HG02678 (cell line): ENCODE measurements around the gene RAPGEF3.
A peak's percentile ranks its signal among the peaks of the same experiment; 100 is the strongest.

Experiments used
- ATAC-seq: cut with Tn5 transposase; IDR thresholded peaks from one replicate; pipeline ENCODE4 v1.9.1; 2021; ENCODE audit warnings: mild to moderate bottlenecking, moderate library complexity; ENCODE audit not compliant: unreplicated experiment

RAPGEF3 gene

GRCh38 chr12:47744778-47745436, 13.8 kb downstream of the RAPGEF3 start:
- no peak for ATAC-seq

- ATAC-seq: no peak
Observed at GRCh38 chr12:47744005-47744651, 14.6 kb downstream of the RAPGEF3 start.

GRCh38 chr12:47743311-47743860, 15.3 kb downstream of the RAPGEF3 start:
- no peak for ATAC-seq

DNA sequence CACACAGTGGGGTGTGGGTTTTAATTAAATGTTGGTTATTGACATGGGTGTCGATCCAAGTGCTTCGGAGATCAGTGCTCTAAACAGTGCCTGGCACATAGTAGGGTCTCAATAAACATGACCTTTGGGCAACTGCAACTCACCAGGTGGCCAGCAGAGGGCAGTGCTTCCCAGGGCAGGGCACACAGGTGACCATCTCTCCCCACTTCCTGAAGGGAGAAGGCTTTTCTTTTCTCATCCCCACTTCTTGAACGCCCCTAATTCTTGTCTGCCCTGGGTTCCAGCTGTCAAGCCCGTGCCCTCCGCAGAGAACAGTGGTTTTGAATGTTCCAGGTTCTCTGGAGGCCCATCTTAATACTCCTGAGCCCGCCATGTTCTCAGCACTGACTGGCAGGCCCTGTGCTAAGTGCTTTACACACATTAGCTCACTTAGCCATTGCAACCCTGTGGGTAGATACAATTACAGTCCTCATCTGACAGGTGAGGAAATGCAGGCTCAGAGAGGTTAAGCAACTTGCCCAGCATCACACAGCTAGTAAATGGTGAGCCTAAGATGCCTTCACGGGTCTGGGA, 16.3 kb downstream of the RAPGEF3 start:
- ATAC-seq: no peak

- no peak for ATAC-seq
Observed at GRCh38 chr12:47741340-47741703, 17.4 kb downstream of the RAPGEF3 start.

- ATAC-seq: peak; percentile 45
Observed at GRCh38 chr12:47740606-47741339, 17.9 kb downstream of the RAPGEF3 start.

GRCh38 chr12:47739979-47740378, 18.7 kb downstream of the RAPGEF3 start:
- ATAC-seq: peak; percentile 71

DNA sequence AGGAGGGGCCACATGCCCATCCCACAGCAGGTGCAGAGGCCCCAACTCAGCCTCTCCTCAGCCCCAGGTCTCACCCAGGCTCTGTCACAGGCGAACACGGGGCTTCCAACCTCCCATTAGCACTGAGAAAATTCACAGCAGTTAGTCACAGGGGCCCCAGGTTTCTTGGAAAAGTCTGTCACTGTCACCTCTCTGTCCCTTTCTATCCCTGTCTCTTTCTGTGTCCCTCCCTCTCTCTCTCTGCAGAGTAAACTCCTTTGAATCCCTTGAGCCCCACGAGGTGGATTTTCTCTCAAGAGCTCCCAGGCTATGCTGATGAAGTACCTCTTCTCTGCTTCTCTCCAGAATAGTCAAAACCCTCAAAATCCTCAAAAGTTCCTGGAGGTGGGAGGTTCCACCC, 19.4 kb downstream of the RAPGEF3 start:
- no peak for ATAC-seq

- no peak for ATAC-seq
Observed at GRCh38 chr12:47737936-47738594, 20.6 kb downstream of the RAPGEF3 start.

DNA sequence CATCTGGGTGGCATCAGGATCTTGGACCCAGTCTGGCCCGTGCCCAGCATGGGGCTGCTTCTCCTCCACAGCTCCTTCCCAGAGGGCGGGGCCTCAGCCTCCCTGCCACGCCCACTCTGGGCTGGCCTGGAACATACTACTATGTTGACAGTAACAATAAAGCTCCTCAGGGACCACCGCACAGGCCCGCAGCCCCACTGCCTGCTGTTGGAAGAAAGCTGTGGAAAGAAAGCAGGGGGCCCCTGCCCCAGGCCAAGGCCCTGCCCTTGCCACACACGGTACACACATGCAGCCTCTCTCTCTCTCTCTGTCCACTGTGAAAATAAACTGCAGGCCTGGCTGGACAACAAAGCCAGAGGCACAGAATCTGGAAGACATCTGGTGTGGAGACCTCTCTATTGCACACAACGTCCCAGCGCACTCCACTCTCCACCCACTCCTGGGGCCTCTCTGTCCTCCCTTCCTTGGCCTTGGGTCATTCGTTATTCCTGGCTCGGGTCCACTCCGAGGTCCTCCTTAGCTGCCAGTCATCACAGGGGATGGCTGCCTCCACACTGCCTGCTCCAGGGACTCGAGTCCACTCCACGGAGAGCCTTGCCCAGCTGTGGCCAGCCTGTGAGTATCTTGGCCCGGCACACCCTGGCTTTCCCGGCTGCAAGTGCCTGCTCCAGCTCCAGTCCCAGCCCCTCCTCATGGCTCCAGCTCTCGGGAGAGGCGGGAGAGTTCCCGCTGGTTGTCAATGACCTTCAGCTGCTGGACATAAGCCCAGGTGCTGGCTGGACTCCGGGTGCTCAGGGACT, 21.6 kb downstream of the RAPGEF3 start:
- ATAC-seq: no peak

DNA sequence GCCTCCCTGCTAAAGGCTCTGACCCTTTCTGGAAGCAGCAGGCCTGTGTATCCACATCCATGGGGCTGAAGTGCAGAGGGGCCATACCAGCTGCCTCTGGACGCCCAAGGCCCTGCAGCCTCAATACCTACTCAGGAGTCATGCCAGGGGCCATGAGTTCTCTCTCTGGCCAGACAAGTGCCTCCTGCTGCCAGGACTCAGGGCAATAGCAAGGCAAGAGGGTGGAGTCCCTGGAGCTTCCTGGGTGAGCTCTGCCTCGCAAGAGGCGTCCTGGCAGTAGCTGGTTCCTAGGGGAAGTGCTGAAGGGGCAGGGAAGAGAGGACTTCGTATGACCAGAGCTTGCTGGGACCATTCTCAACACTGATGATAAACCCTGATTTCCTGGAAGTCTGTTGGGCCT, 22.5 kb downstream of the RAPGEF3 start:
- ATAC-seq: no peak

DNA sequence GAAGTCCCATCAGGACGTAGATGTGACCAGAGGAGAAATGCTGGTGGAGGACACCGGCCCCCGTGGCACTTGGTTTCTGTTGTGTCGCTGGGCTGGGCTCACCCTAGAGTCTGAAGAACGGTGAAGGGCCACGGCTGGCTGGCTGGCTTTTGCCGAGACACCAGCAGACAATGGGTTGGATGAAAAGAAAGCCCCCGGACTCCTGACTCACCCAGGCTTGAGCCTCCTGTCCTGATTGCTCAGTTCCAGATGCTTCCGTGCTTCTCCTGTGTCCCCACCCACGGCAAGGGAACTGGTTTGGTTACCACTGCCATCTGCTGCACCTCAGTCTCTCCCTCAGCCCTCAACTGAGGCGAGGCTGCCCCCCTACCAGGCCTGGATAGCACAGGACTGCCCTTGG, 23.0 kb downstream of the RAPGEF3 start:
- no peak for ATAC-seq

DNA sequence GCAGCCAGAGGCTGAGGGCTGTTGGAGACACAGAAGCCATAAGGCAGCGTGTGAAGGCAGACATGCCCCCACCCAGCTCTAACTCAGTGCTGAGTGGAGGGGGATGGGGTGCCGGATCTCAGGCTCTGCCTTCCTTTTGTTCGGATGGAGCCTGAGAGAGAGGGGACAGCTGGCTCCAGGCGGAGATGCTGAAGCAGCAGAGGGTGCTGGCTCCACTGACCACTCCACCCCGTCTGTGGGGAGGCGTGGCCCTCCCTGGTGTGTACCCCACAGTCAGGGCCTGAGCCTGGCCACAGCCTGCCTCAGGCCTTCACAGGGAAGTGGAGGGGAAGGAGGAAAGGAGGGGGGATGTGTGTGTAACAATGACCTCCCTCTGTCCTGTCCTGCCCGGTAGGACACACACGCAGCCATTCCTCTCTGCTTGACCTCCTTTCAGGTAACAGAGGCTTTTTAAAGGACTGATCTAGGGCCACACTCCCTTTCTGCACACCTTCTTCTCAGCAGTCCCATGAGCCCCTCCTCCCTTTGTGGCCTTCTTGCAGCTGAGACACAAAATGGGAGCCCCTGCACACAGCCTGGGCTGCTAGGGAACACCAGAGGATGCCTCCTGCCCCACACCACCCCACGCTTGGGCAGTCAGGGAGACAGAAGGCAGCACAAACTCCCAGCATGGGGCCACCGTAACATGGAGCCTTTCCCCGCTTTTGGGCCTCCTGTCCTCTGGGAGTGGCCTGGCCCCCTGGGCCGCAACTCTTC, 23.8 kb downstream of the RAPGEF3 start:
- no peak for ATAC-seq

- ATAC-seq: no peak
Observed at GRCh38 chr12:47733142-47733541, 25.5 kb downstream of the RAPGEF3 start.

DNA sequence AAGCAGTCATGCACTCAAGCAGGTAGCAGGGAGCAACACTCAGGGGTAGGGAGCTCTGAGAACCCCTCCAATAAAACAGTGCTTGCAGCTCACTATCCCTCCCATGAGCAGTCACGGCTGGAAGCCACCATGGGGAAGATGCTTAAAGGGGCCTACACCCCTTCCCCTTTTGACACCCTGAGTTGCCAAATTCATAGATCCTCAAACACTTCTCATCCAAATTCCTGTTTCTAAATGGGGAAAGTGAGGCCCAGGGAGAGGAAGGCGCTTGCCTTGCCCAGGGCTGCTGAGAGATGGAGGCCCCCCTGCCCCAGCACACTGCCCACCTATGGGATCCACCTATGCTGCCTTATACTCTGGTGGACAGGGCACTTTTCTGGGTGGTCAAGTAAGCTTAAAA, 26.2 kb downstream of the RAPGEF3 start:
- no peak for ATAC-seq

DNA sequence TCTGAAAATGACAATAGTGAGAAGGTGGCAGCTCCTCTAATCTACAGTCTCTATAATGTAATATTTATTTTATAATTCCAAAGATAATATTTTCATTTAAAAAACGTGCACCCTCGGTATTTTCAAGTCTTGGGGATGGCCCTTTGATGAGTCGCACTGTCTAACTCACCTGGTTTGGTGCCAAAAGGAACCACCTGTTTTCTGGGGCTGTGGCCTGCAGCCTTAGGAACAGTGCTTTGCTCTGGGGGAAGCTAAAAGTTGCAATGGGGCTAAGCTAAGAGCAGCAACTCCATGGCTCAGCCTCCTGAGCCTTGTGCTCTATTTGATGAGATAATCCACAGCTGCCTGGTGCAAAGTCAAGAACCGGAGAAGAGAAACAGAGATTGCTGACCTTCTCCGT, 27.0 kb downstream of the RAPGEF3 start:
- ATAC-seq: no peak

DNA sequence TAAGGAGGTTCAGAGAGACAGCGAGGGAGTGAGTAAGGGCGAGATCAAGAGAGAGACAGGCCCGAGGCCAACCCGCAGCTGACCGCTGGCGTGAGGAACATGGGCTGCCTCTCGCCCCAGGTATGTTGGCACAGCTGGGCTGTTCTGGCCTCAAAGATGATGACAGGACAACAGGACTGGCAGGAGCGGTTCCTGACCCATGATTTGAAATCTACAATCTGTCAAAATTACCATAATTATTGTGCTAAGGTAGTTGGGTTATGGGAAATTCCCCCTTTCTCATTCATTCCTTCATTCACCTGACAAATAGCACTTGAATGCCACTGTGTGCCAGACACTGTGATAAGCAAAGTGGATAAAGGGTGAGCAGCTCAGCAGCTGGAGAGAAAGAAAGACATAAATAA, 28.3 kb downstream of the RAPGEF3 start:
- no peak for ATAC-seq

- no peak for ATAC-seq
Observed at GRCh38 chr12:47729233-47729632, 29.4 kb downstream of the RAPGEF3 start.

DNA sequence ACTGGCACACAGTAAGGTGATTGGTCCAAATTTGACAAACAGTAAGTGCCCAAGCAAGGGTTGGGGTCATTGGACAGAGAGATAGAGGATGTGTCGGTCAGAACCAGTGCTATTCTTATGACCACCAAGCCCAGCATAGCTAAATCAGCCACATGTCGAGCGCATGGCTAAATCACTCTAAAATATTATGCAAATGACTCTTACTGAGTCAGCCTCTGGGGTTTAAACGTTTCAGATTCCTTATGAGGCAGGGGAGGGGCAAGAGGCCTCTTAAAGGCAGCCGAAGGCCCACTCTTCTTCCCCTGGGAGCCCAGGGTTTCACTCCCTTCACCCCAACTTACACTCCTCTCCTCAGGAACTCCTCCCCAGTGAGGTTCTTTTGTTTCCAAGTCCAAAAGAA, 32.8 kb downstream of the RAPGEF3 start:
- peak; percentile 87 for ATAC-seq
